ENCODE results near the gene NPM3. TPM values are rescaled to one million over a fixed set of nuclear protein-coding genes. Genes with fewer than 3 reads are reported as not detected.
A peak's percentile ranks its signal among the peaks of the same experiment; 100 is the strongest.

Gene NPM3
- total and polyA plus RNA-seq, 2 of the 8 experiments (the other 6 are each of a cell fraction or from before 2014, with no cell fraction given): 127 to 175 TPM

- H2AFZ ChIP-seq (ENCODE audit: low read length): no peak overlapping the region
- ChIA-PET CTCF (ENCODE audit: partially characterized antibody) (interaction anchor here (1.3 to 7.0 kb wide), 5 partner anchors 19 to 37 kb away, joined by 5 to 46 read pairs (median 5); partner anchors contain the start of gene KCNIP2), POLR2A (ENCODE audit: partially characterized antibody) (interaction anchor here (0.7 to 6.0 kb wide), 38 partner anchors 9 to 304 kb away, joined by 3 to 100 read pairs (median 6); partner anchors contain the start of genes ARMH3, FBXW4, HPS6 and KCNIP2)
- H2AK5ac ChIP-seq (ENCODE audit: low read depth, low read length): no peak overlapping the region; the same call in 1 of the 2 replicates
- H3K9ac ChIP-seq (replicated peaks in 1 of 4; ENCODE audit: extremely low read depth in 1 of 4, low read depth in 3 of 4, low read length in 3 of 4): peak overlapping the region; percentile 91 to 100 (median 100)
- peak overlapping the region; percentile 17 for H3K4ac ChIP-seq (replicated peaks; ENCODE audit: insufficient read length, low read depth, low read length)
- peaks cover 27 to 29% of the 10 kb centered on the region in 2 experiments for H4K20me1 ChIP-seq (replicated peaks in 1 of 2; ENCODE audit: control insufficient read depth in 1 of 2, insufficient read depth in 2 of 2, low read length in 2 of 2)
- H3K14ac ChIP-seq (ENCODE audit: insufficient read length): peak overlapping the region; percentile 56
- H2BK120ac ChIP-seq (replicated peaks; ENCODE audit: low read depth, low read length): peak overlapping the region; percentile 27
- no peak overlapping the region for H2BK20ac ChIP-seq (ENCODE audit: low read length)
- peak overlapping the region; percentile 91 for H3K18ac ChIP-seq (ENCODE audit: extremely low read depth, low read length)
- no peaks in the 10 kb centered on the region for H3K27me3 ChIP-seq (replicated peaks in 1 of 4; ENCODE audit: control insufficient read depth in 3 of 4, extremely low read depth in 1 of 4, insufficient read depth in 3 of 4, low read length in 3 of 4)
- peak overlapping the region; percentile 85 for H4K5ac ChIP-seq (ENCODE audit: insufficient read length, low read depth, low read length)
- H3K23me2 ChIP-seq (ENCODE audit: low read depth, low read length): peaks cover 14% of the 10 kb centered on the region
- peak overlapping the region; percentile 89 for H3K56ac ChIP-seq (replicated peaks; ENCODE audit: insufficient read length, low read depth, low read length)
- peak overlapping the region; percentile 39; the same call in 1 of the 2 replicates for H2BK12ac ChIP-seq (ENCODE audit: low read depth, low read length)
- H3K36me3 ChIP-seq (ENCODE audit: control insufficient read depth in 2 of 4, insufficient read depth in 4 of 4, low read length in 3 of 4): peaks cover 0 to 7% (median 0%) of the 10 kb centered on the region in 4 experiments; a peak in 4 of 8 replicates
- no peak overlapping the region for H3K23ac ChIP-seq (ENCODE audit: insufficient read length)
- no peak overlapping the region for H2BK15ac ChIP-seq (ENCODE audit: low read length)
- FAIRE-seq (no peak), DNase-seq (ENCODE audit: low read depth in 1 of 2, low spot score in 2 of 2) (peak in 1 of 2 experiments; percentile 45)
- WGBS, 2 experiments (ENCODE audit: extremely low coverage in 1 of 2, insufficient coverage in 1 of 2, insufficient read length in 1 of 2, insufficient replicate concordance in 2 of 2, low coverage in 1 of 2, low lambda C conversion rate in 2 of 2, missing lambda C conversion rate in 1 of 2): 2% methylated on average over 34 of the region's 44 CpGs; no CpG with 5 or more reads in 1 of the 2 experiments
- H4K8ac ChIP-seq (ENCODE audit: extremely low read depth, insufficient read depth, low read length): peak overlapping the region; percentile 100; the same call in 1 of the 2 replicates
- no peaks in the 10 kb centered on the region for H3K9me3 ChIP-seq (ENCODE audit: insufficient read depth in 2 of 2, low read depth in 1 of 2, low read length in 1 of 2)
- H3K4me2 ChIP-seq (ENCODE audit: insufficient read depth in 1 of 2, low read depth in 2 of 2, low read length in 2 of 2): peak overlapping the region; percentile 90 to 92
- H3K79me2 ChIP-seq (ENCODE audit: control insufficient read depth in 1 of 2, insufficient read depth in 2 of 2, low read length in 2 of 2): peaks cover 44 to 60% of the 10 kb centered on the region in 2 experiments
- peak overlapping the region; percentile 100 for H3K27ac ChIP-seq (ENCODE audit: low read depth, low read length)
- H3K4me3 ChIP-seq (ENCODE audit: extremely low read depth in 1 of 4, insufficient read depth in 2 of 4, low read depth in 3 of 4, low read length in 4 of 4): peak overlapping the region; percentile 77 to 98 (median 90)
- H4K91ac ChIP-seq (replicated peaks; ENCODE audit: insufficient read length, low read length): peak overlapping the region; percentile 46
- H3K4me1 ChIP-seq (replicated peaks in 1 of 4; ENCODE audit: control insufficient read depth in 3 of 4, insufficient read depth in 4 of 4, low read length in 3 of 4): peaks cover 0 to 5% (median 0%) of the 10 kb centered on the region in 4 experiments; a peak in 3 of 7 replicates
- peaks cover 9% of the 10 kb centered on the region for H3K79me1 ChIP-seq (ENCODE audit: low read depth, low read length)
- peak overlapping the region; percentile 100 for H2BK5ac ChIP-seq (ENCODE audit: low read depth, low read length)
- TF ChIP-seq TBP (IDR thresholded peaks at IDR 0.05; ENCODE audit: low read depth, low read length): 0 out of 2 replicates have a peak, but pooled peaks have one; percentile 10
- TF ChIP-seq EGR1 (IDR thresholded peaks at IDR 0.05; ENCODE audit: borderline replicate concordance, low read depth, low read length): no peak
- no peak for TF ChIP-seq FOSL1 (IDR thresholded peaks at IDR 0.05; ENCODE audit: insufficient read depth, low read depth, low read length)
- no peak for TF ChIP-seq YY1 (IDR thresholded peaks at IDR 0.05; ENCODE audit: low read depth, low read length)
- no peak for TF ChIP-seq JUND (IDR thresholded peaks at IDR 0.05; ENCODE audit: low read length)
- peak; percentile 37 for TF ChIP-seq POLR2AphosphoS5 (IDR thresholded peaks at IDR 0.05; ENCODE audit: low read depth, low read length)
- TF ChIP-seq SP2 (IDR thresholded peaks at IDR 0.05; ENCODE audit: low read length): no peak
- no peak for TF ChIP-seq EP300 (IDR thresholded peaks at IDR 0.05; ENCODE audit: borderline replicate concordance in 1 of 2, low read depth in 2 of 2, low read length in 2 of 2)
- TF ChIP-seq NANOG (IDR thresholded peaks at IDR 0.05; ENCODE audit: insufficient read depth, low read depth, low read length, poor library complexity, severe bottlenecking): no peak
- TF ChIP-seq RBBP5 (IDR thresholded peaks at IDR 0.05; ENCODE audit: borderline replicate concordance, low read depth, low read length): 0 out of 2 replicates have a peak, but pooled peaks have one; percentile 9
- no peak for TF ChIP-seq RAD21 (IDR thresholded peaks at IDR 0.05 in 1 of 2, conservative IDR thresholded peaks at IDR 0.05 in 1 of 2; ENCODE audit: low read depth in 2 of 2, low read length in 2 of 2)
Measured at GRCh38 chr10:101817337-101818118, 34.3 kb upstream of the NPM3 start.

All from H1 (cell line).